Brain microvascular endothelial cell (primary cell): ENCODE results near the gene MED12L.

Source experiments
- DNase-seq: peaks from one replicate; pipeline ENCODE4 v3.0.0-alpha.2; 2020
- H3K27ac ChIP-seq: fragments of 250-450 bp; sonication (Bioruptor Pico); 2 replicates; pipeline ENCODE4 v1.5.1; 2020; ENCODE audit warnings: mild to moderate bottlenecking, moderate library complexity
- H3K27me3 ChIP-seq: fragments of 250-450 bp; sonication (Bioruptor Pico); replicated peaks from 2 replicates; pipeline ENCODE4 v1.5.1; 2020; ENCODE audit warnings: mild to moderate bottlenecking
- H3K36me3 ChIP-seq: fragments of 250-450 bp; sonication (Bioruptor Pico); replicated peaks from 2 replicates; pipeline ENCODE4 v1.5.1; 2020; ENCODE audit warnings: mild to moderate bottlenecking
- H3K4me3 ChIP-seq: 2 replicates; pipeline ENCODE4 v1.5.1; 2011; ENCODE audit warnings: low read depth, mild to moderate bottlenecking, control low read depth, low read length, moderate library complexity
- CTCF ChIP-seq: IDR thresholded peaks from 2 replicates; pipeline ENCODE4 v1.5.1; 2011; ENCODE audit warnings: low read depth, mild to moderate bottlenecking, moderate library complexity, low read length, control low read depth, inconsistent platforms; ENCODE audit errors: missing control alignments
- in situ Hi-C: cut with HindIII; loops from 2 replicates; pipeline ENCODE4 v1.10.0; 2017; ENCODE audit warnings: low sequenced_read_pairs, low pct_ligation_motif_present

Gene MED12L

GRCh38 chr3:151415289-151415688, 329.8 kb downstream of the MED12L start:
- H3K36me3 ChIP-seq = no peaks in the 10 kb centered on the region
- in situ Hi-C loops = no loop called here
- no peak for TF ChIP-seq CTCF

DNA sequence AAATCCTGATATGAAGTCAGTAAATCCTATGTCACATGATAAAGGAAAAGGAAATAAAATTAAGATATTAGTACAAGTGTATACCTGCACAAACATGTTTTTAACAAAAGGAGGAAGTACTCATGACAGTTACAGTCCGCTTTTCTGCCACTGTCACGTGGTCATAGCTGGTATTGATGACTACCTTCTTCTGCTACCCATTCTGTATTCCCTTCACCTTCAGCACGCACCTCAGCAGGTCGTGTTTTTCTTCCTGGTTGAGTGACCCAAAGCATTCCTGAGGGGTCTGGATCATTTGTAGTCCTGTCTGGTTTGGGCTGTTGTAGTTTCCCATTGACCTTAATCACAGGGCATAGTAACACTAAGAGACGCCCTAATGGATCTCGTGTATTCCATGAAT, 334.3 kb downstream of the MED12L start:
- H3K27ac ChIP-seq = no peak overlapping the region

More at GRCh38 chr3:151415289-151415688, 329.8 kb downstream of the MED12L start:
- H3K27me3 ChIP-seq = no peaks in the 10 kb centered on the region
- no peak overlapping the region for H3K4me3 ChIP-seq
- H3K27ac ChIP-seq = no peak overlapping the region
- no peak for DNase-seq

GRCh38 chr3:151421938-151422337, 336.5 kb downstream of the MED12L start:
- H3K27me3 ChIP-seq = no peaks in the 10 kb centered on the region
- in situ Hi-C loops = no loop called here

More for the DNA sequence above, 334.3 kb downstream of the MED12L start:
- no peaks in the 10 kb centered on the region for H3K27me3 ChIP-seq
- no peaks in the 10 kb centered on the region for H3K36me3 ChIP-seq
- no peak for TF ChIP-seq CTCF
- no peak for DNase-seq
- H3K4me3 ChIP-seq = no peak overlapping the region
- in situ Hi-C loops = no loop called here

DNA sequence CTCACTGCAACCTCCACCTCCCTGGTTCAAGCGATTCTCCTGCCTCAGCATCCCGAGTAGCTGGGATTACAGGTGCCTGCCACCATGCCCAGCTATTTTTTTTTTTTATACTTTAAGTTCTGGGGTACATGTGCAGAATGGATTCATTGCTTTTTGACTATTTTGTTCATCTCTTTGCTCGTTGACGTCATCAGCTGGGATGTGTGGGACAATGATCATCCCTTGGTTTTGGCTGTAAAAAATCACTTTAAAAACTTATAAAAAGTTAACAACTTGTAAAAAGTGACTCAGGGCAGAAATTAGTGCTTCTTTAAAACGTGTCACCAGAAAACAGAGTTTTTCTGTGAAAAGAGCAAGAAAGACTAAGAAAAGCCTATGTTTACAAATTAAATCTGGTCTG, 337.6 kb downstream of the MED12L start:
- in situ Hi-C loops = no loop called here
- no peaks in the 10 kb centered on the region for H3K36me3 ChIP-seq
- no peak overlapping the region for H3K4me3 ChIP-seq
- DNase-seq = no peak
- no peak for TF ChIP-seq CTCF
- no peaks in the 10 kb centered on the region for H3K27me3 ChIP-seq
- no peak overlapping the region for H3K27ac ChIP-seq

More at GRCh38 chr3:151421938-151422337, 336.5 kb downstream of the MED12L start:
- H3K27ac ChIP-seq = no peak overlapping the region
- H3K36me3 ChIP-seq = no peaks in the 10 kb centered on the region
- peak; percentile 34 for TF ChIP-seq CTCF
- DNase-seq = no peak
- H3K4me3 ChIP-seq = no peak overlapping the region

DNA sequence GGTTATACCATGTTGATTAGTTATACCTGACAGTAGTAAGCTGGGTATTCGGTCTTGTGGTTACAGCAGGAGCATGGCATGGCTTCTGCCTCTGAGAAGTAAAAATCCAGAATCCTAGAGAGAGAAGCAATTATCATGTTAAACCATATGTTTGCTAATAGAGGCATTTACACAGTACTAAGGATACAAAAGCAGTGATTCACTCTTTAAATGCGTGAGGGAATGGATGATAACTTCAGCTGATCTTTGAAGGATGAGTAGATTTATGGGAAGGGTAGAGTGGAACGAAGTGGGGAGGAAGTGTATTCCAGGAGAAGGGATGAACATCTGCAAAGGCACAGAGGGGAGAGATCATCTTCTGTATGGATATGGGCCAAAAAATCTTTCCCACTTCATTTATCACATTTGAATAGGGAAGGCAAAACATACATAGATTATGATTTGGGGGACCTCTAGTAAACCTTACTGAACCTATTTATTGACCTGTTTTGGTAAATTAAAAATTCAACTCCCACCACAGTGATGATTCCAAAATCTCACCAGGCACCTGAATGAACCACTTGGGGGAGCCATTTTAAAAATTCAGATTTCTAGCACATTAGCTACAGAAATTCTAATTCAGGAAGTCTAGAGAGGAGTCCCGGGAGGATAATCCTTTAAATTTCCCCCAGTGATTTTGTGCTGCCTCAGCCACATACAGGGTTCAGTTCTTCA, 340.3 kb downstream of the MED12L start:
- in situ Hi-C loops = loop anchor here (25.0 kb wide), 1 partner anchor 237 kb away; no protein-coding TSS in a partner anchor
- Histone ChIP-seq H3K36me3 (no peaks in the 10 kb centered on the region), H3K27ac (no peak overlapping the region), H3K27me3 (no peaks in the 10 kb centered on the region), H3K4me3 (no peak overlapping the region)
- DNase-seq = no peak
- TF ChIP-seq CTCF = peak; percentile 57

GRCh38 chr3:151426341-151426657, 340.8 kb downstream of the MED12L start:
- peak; percentile 39 for TF ChIP-seq CTCF
- Histone ChIP-seq H3K27ac (no peak overlapping the region), H3K4me3 (no peak overlapping the region), H3K27me3 (no peaks in the 10 kb centered on the region), H3K36me3 (no peaks in the 10 kb centered on the region)
- in situ Hi-C loops = loop anchor here (25.0 kb wide), 1 partner anchor 236 kb away; no protein-coding TSS in a partner anchor
- DNase-seq = no peak
